DLD1 (cell line): ENCODE measurements around the gene CTNNA2.
"Not testable (repeated sequence)": the region's sequence is repeated elsewhere in the genome, so short reads cannot be mapped to it uniquely, and the experiment has no call there.

Experiments used
- in situ Hi-C: cut with HindIII; loops from 2 replicates; pipeline ENCODE4 v1.10.0; 2017; ENCODE audit warnings: low sequenced_read_pairs

The CTNNA2 gene

GRCh38 chr2:80068038-80068731, 555.3 kb downstream of the CTNNA2 start:
- in situ Hi-C loops: no loop called here

- in situ Hi-C loops: no loop called here
Observed at GRCh38 chr2:80070587-80070986, 557.7 kb downstream of the CTNNA2 start.

- in situ Hi-C loops: no loop called here
Observed at GRCh38 chr2:80071941-80072340, 559.1 kb downstream of the CTNNA2 start.

GRCh38 chr2:80073134-80073561, 560.3 kb downstream of the CTNNA2 start:
- in situ Hi-C loops: no loop called here

- in situ Hi-C loops: no loop called here
Observed at GRCh38 chr2:80074321-80075070, 561.6 kb downstream of the CTNNA2 start.

GRCh38 chr2:80075719-80076118, 562.9 kb downstream of the CTNNA2 start:
- in situ Hi-C loops: no loop called here

- in situ Hi-C loops: no loop called here
Observed at GRCh38 chr2:80078290-80079036, 565.6 kb downstream of the CTNNA2 start.

- in situ Hi-C loops: no loop called here
Observed at GRCh38 chr2:80080957-80081356, 568.1 kb downstream of the CTNNA2 start.

- in situ Hi-C loops: no loop called here
Observed at GRCh38 chr2:80086831-80087230, 574.0 kb downstream of the CTNNA2 start.

GRCh38 chr2:80091237-80091636, 578.4 kb downstream of the CTNNA2 start:
- in situ Hi-C loops: no loop called here

- in situ Hi-C loops: no loop called here
Observed at GRCh38 chr2:80092474-80092873, 579.6 kb downstream of the CTNNA2 start.

- in situ Hi-C loops: not testable (repeated sequence)
Observed at GRCh38 chr2:80098503-80098902, 585.7 kb downstream of the CTNNA2 start.

- in situ Hi-C loops: no loop called here
Observed at GRCh38 chr2:80102026-80102425, 589.2 kb downstream of the CTNNA2 start.

- in situ Hi-C loops: no loop called here
Observed at GRCh38 chr2:80105015-80105640, 592.3 kb downstream of the CTNNA2 start.

- in situ Hi-C loops: no loop called here
Observed at GRCh38 chr2:80111185-80111584, 598.3 kb downstream of the CTNNA2 start.

GRCh38 chr2:80112790-80113189, 599.9 kb downstream of the CTNNA2 start:
- in situ Hi-C loops: no loop called here

GRCh38 chr2:80113399-80113798, 600.5 kb downstream of the CTNNA2 start:
- in situ Hi-C loops: no loop called here

- in situ Hi-C loops: no loop called here
Observed at GRCh38 chr2:80114812-80115211, 602.0 kb downstream of the CTNNA2 start.

- in situ Hi-C loops: no loop called here
Observed at GRCh38 chr2:80117401-80117800, 604.5 kb downstream of the CTNNA2 start.

GRCh38 chr2:80120866-80121265, 608.0 kb downstream of the CTNNA2 start:
- in situ Hi-C loops: no loop called here

- in situ Hi-C loops: no loop called here
Observed at GRCh38 chr2:80122675-80123074, 609.8 kb downstream of the CTNNA2 start.
